ENCODE results near the gene POLRMT.

- TF ChIP-seq CTCF (IDR thresholded peaks at IDR 0.05): no peak
- TF ChIP-seq EP300 (IDR thresholded peaks at IDR 0.05): no peak
- TF ChIP-seq POLR2A (IDR thresholded peaks at IDR 0.05): peak in 1 of 4 donors; percentile 40
- TF ChIP-seq POLR2AphosphoS5 (IDR thresholded peaks at IDR 0.05): peak; percentile 55 to 62
Measured at GRCh38 chr19:676339-677105, 43.2 kb upstream of the POLRMT start, which contains the start of gene FSTL3.
